Measurements from ENCODE around the gene PAX4. TPM values are rescaled to one million over a fixed set of nuclear protein-coding genes. Genes with fewer than 3 reads are reported as not detected.

The PAX4 gene
- polyA plus RNA-seq, 3 donors = not detected

DNA sequence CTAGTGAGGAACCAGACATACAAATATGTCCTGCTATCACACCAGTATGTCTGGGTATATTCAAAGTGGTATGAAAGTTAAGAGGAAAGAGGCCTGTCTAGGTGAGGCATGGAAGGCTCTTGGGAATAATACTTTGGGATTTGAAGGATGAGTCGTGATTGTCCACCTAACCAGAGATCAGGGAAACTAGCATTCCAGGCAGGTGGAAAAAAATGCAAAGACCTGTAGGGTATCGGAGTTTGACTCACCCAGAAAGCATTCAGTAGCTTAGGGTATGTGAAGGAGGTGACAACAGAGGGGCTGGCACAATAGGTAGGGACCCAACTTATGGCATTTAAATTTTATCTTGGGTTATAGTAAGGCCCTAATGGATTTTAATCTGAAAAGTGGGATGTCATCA lies 31.6 kb downstream of the PAX4 start:
- no peaks in the 10 kb centered on the region for H3K27me3 ChIP-seq (ENCODE audit: control insufficient read depth in 2 of 2, insufficient read depth in 2 of 2, low read length in 2 of 2)
- peaks cover 53 to 71% of the 10 kb centered on the region in 2 donors for H3K4me1 ChIP-seq (ENCODE audit: control insufficient read depth in 1 of 2, insufficient read depth in 2 of 2, low read length in 2 of 2)
- peaks cover 45% of the 10 kb centered on the region for H3K79me2 ChIP-seq (ENCODE audit: insufficient read depth, low read length)
- no peak overlapping the region for H3K9ac ChIP-seq (ENCODE audit: insufficient read depth, low read length, poor library complexity, severe bottlenecking)
- Mint-ChIP-seq H3K27me3 (ENCODE audit: low read depth in 3 of 3) (no peaks in the 10 kb centered on the region), H3K4me1 (peaks cover 64% of the 10 kb centered on the region), H3K36me3 (peaks cover 33 to 40% of the 10 kb centered on the region in 2 donors), H3K27ac (peak overlapping the region in 4 of 7 donors; percentile 1 to 51 (median 4)), H3K9me3 (peaks cover 0 to 4% (median 0%) of the 10 kb centered on the region in 7 donors), H3K4me3 (no peak overlapping the region)
- peaks cover 26 to 35% of the 10 kb centered on the region in 2 donors for H3K36me3 ChIP-seq (replicated peaks in 1 of 2; ENCODE audit: control insufficient read depth in 1 of 2, insufficient read depth in 2 of 2, low read length in 2 of 2)
- H3K4me2 ChIP-seq (replicated peaks; ENCODE audit: extremely low read depth, low read length, poor library complexity, severe bottlenecking) = no peak overlapping the region
- peaks cover 28% of the 10 kb centered on the region for H4K20me1 ChIP-seq (ENCODE audit: insufficient read depth, low read length)
- intact Hi-C loops (cut with micrococcal nuclease) = loop anchor here (5.0 kb wide), 2 partner anchors 66 to 194 kb away; partner anchors contain the start of genes ZNF800 (in 2 of the 2) and SND1 (in 1 of the 2)
- no peak for DNase-seq
- no peak overlapping the region for H3K27ac ChIP-seq (ENCODE audit: low read depth in 1 of 2, low read length in 2 of 2)
- no peak overlapping the region for H2AFZ ChIP-seq (ENCODE audit: insufficient read depth, low read depth, low read length, poor library complexity, severe bottlenecking)
- H3K4me3 ChIP-seq (replicated peaks in 1 of 3; ENCODE audit: low read depth in 2 of 3, low read length in 3 of 3) = no peak overlapping the region
- H3K9me3 ChIP-seq (replicated peaks in 1 of 2; ENCODE audit: control insufficient read depth in 1 of 2, insufficient read depth in 1 of 2, low read length in 2 of 2) = no peaks in the 10 kb centered on the region
- TF ChIP-seq, protein P1, sequence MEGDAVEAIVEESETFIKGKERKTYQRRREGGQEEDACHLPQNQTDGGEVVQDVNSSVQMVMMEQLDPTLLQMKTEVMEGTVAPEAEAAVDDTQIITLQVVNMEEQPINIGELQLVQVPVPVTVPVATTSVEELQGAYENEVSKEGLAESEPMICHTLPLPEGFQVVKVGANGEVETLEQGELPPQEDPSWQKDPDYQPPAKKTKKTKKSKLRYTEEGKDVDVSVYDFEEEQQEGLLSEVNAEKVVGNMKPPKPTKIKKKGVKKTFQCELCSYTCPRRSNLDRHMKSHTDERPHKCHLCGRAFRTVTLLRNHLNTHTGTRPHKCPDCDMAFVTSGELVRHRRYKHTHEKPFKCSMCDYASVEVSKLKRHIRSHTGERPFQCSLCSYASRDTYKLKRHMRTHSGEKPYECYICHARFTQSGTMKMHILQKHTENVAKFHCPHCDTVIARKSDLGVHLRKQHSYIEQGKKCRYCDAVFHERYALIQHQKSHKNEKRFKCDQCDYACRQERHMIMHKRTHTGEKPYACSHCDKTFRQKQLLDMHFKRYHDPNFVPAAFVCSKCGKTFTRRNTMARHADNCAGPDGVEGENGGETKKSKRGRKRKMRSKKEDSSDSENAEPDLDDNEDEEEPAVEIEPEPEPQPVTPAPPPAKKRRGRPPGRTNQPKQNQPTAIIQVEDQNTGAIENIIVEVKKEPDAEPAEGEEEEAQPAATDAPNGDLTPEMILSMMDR (IDR thresholded peaks at IDR 0.05) = no peak
- WGBS (ENCODE audit: insufficient coverage) = 95% methylated on average over 2 of the region's 2 CpGs

DNA sequence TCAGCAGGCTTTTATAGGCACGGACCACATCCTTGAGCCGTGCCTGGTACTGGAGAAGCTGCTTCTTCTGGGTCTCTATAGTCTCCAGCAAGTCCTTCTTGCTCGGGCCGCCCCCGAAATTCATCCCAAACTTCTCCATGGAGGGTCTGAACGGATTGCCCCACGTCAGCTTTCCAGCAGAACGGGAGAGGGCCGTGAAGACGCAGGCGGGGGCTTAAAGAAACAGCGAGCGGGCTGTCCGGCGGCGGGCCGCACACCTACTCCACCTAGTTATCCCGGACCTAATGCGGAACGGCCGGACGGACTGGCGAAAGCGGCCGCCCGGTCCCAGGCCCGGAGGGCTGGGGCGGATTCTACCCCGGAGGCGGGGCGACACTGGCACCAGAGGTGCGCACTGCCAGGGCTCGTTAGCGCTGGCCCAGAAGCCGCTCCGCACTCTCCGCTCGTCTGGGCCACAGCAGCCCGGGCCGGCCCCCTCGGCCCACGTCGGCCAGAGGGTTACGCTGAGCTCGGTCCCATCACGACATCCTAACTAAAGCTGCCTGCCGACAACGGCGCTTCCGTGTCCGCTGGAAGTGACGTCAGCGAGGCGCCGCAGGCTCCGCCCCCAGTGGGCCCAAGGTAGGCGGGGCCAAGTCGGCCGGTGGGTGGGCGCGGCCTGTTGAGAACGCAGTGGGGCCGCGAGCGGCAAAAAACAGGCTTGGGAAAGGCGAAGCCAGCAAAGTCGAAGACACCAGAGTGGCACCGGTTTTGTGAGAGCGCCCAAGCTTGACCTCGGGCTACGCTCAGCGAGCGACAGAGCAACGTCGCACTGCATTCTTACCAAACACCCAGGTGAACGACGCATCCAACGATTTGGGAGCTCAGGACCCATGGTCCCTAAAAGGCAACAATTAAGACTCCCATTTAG lies 32.6 kb downstream of the PAX4 start, which contains the start of gene GCC1:
Gene GCC1, minus strand, starts transcription at position 553 of the 910 bp plus-strand sequence. Its CDS starts 414 bp downstream, at position 139.
- DNase-seq = peak; percentile 82 to 89 (median 88)
- no peaks in the 10 kb centered on the region for H3K27me3 ChIP-seq (ENCODE audit: control insufficient read depth in 2 of 2, insufficient read depth in 2 of 2, low read length in 2 of 2)
- Mint-ChIP-seq H3K9me3 (peaks cover 0 to 4% (median 0%) of the 10 kb centered on the region in 7 donors), H3K36me3 (peaks cover 28 to 39% of the 10 kb centered on the region in 2 donors), H3K27me3 (ENCODE audit: low read depth in 3 of 3) (no peaks in the 10 kb centered on the region), H3K4me1 (peaks cover 70% of the 10 kb centered on the region), H3K4me3 (peak within 1 kb of the TSS; percentile 91 to 93), H3K27ac (peak within 1 kb of the TSS; percentile 89 to 97 (median 92))
- peak within 1 kb of the TSS; percentile 86 for H3K4me2 ChIP-seq (replicated peaks; ENCODE audit: extremely low read depth, low read length, poor library complexity, severe bottlenecking)
- peaks cover 24 to 37% of the 10 kb centered on the region in 2 donors for H3K36me3 ChIP-seq (replicated peaks in 1 of 2; ENCODE audit: control insufficient read depth in 1 of 2, insufficient read depth in 2 of 2, low read length in 2 of 2)
- H3K79me2 ChIP-seq (ENCODE audit: insufficient read depth, low read length) = peaks cover 47% of the 10 kb centered on the region
- peak within 1 kb of the TSS; percentile 64 to 91 (median 88) for H3K4me3 ChIP-seq (replicated peaks in 1 of 3; ENCODE audit: low read depth in 2 of 3, low read length in 3 of 3)
- TF ChIP-seq, protein P1 (IDR thresholded peaks at IDR 0.05) = no peak
- peak within 1 kb of the TSS; percentile 87 for H3K9ac ChIP-seq (ENCODE audit: insufficient read depth, low read length, poor library complexity, severe bottlenecking)
- no peaks in the 10 kb centered on the region for H3K9me3 ChIP-seq (replicated peaks in 1 of 2; ENCODE audit: control insufficient read depth in 1 of 2, insufficient read depth in 1 of 2, low read length in 2 of 2)
- H3K4me1 ChIP-seq (ENCODE audit: control insufficient read depth in 1 of 2, insufficient read depth in 2 of 2, low read length in 2 of 2) = peaks cover 53 to 65% of the 10 kb centered on the region in 2 donors
- H2AFZ ChIP-seq (ENCODE audit: insufficient read depth, low read depth, low read length, poor library complexity, severe bottlenecking) = peak within 1 kb of the TSS; percentile 91
- H4K20me1 ChIP-seq (ENCODE audit: insufficient read depth, low read length) = peaks cover 38% of the 10 kb centered on the region
- H3K27ac ChIP-seq (ENCODE audit: low read depth in 1 of 2, low read length in 2 of 2) = peak within 1 kb of the TSS; percentile 76 to 90
- intact Hi-C loops (cut with micrococcal nuclease) = loop anchor here (5.0 kb wide), 2 partner anchors 67 to 193 kb away; partner anchors contain the start of genes ZNF800 (in 2 of the 2) and SND1 (in 1 of the 2)
- WGBS (ENCODE audit: insufficient coverage) = 6% methylated on average over 78 of the region's 78 CpGs
